GM04504 (cell line): ENCODE data around the gene MSGN1.
"Not testable (repeated sequence)": the region's sequence is repeated elsewhere in the genome, so short reads cannot be mapped to it uniquely, and the experiment has no call there.

Experiments
- DNase-seq: peaks from one replicate; pipeline ENCODE4 v3.0.0-alpha.2; 2012; ENCODE audit warnings: low read depth

MSGN1 gene

DNA sequence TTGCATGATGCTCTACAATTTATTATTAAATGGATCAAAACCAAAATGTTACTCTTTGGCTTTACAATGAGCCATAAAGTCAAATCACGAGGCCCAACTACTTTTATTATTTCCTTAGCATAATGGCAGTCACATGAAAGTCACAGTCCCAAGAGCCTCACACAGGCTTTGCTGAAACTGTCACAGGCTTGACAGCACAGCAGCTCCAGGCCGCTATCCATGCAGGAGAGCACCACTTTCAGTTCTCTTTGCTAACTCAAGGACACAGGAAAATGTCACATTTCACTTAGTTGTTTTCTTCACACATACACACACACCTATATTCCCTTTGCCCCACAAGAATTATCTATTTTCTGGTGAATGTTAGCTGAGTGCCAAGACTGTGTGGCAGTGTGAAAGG is 11.1 kb upstream of the MSGN1 start:
- no peak for DNase-seq

DNA sequence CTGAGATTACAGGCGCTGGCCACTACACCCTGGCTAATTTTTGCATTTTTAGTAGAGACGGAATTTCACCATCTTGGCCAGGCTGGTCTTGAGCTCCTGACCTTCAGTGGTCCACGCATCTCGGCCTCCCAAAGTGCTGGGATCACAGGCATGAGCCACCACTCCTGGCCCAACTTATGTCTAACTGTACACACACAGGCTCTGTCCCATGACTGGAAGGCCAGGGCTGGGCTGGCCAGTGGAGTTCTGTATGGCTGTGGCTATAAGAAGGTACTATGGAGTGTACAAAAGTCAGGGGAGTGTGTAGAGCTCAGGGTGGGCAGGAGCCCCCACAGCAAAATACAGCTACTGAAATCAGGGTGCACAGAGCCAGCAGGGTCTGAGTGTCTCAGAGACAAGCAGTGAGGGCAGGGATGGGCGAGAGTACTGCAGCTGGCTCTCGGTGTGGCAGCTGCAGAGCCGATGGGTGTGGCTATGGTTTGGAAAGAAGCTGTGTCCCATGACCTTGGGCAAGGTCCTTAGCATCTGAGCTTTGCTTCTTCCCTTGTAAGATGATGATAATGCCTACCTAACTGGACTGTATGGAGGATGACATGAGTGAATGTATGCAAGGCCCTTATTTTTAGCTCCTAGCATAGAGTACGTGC is 10.4 kb upstream of the MSGN1 start:
- DNase-seq, result no peak

GRCh38 chr2:17813010-17813741 is 3.1 kb upstream of the MSGN1 start:
- peak; percentile 15 for DNase-seq

GRCh38 chr2:17813742-17814473 is 2.4 kb upstream of the MSGN1 start:
- DNase-seq, result peak; percentile 17

- no peak for DNase-seq
These were observed 1.7 kb upstream of the MSGN1 start for GRCh38 chr2:17814601-17815000.

- DNase-seq, result no peak
These were observed 634 bp upstream of the MSGN1 start for GRCh38 chr2:17815468-17816184.

GRCh38 chr2:17818235-17818815 is 2.1 kb downstream of the MSGN1 start:
- no peak for DNase-seq

GRCh38 chr2:17821080-17821479 is 4.8 kb downstream of the MSGN1 start:
- DNase-seq, result no peak

DNA sequence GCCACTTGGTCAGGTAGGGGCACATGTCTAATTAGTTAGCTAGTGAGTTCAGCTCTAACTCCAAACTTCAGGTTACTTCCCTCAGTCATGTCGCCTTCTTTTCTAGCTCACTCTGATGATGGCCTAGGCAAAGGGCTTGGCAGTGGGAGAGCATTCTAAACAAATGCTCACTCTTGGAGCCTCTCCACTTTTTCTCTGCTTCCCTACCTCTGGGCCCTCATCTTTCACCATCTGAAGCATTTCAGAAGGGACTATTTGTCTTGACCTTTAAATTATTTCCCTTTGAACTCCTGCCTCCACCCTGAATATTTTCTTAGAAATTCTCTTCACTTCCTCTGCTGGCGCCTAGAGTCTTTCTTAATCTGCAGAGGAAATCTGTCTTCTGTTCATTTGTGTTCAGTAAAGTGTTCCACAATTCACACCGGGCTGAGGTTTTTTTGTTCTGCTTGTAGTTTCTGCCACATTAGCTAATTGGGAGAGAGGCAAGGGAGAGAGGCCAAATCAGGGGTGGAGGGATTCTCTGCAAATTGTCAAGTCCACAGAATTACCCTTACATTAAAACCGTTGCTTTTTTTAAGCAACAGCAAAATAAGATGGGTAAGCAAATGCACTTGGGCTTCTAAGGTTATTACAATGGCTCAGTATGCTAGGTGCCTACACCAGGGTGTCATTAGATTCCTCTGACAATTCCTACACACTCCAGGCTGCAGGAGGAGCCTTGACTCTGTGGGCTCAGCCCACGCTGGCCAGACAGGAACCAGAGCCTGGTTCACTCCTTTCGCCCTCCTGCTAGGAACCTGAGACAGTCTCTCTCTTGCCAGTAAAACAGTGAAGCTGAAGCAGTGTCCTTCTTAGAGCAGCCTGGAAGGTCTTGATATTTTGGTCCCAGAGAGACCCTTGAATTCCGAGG is 5.5 kb downstream of the MSGN1 start:
- no peak for DNase-seq

DNA sequence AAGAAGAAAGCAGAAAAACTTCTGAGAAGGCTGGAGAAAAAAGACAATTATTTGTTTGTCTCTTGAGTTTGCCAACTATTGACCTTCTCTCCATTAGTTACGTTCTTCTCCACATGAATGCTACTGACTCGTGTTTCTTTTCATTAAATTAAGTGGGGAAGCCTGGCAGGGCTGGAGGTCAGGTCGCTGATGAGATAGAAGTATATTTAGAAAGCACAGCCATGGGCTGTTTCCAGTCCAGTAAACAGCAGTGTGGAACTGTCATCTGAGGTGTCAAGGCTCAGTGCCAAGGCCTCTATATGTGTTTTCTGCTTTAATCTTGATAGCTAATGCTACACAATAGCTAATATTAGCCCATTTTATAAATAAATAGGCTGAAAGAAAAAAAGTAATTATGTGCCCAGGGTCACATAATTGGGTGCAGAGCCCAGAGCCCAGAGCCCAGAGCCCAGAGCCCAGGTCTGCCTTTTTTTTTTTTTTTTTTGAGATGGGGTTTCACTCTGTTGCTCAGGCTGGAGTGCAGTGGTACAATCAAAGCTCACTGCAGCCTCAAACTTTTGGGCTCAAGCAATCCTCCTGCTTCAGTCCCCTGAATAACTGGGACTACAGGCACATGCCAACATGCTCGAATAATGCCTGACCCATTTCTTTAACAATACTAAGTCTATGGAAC is 6.3 kb downstream of the MSGN1 start:
- no peak for DNase-seq

- not testable (repeated sequence) for DNase-seq
These were observed 7.4 kb downstream of the MSGN1 start for GRCh38 chr2:17823646-17824045.

- no peak for DNase-seq
These were observed 11.1 kb downstream of the MSGN1 start for GRCh38 chr2:17827316-17827715.

GRCh38 chr2:17827785-17828184 is 11.5 kb downstream of the MSGN1 start:
- DNase-seq, result no peak

DNA sequence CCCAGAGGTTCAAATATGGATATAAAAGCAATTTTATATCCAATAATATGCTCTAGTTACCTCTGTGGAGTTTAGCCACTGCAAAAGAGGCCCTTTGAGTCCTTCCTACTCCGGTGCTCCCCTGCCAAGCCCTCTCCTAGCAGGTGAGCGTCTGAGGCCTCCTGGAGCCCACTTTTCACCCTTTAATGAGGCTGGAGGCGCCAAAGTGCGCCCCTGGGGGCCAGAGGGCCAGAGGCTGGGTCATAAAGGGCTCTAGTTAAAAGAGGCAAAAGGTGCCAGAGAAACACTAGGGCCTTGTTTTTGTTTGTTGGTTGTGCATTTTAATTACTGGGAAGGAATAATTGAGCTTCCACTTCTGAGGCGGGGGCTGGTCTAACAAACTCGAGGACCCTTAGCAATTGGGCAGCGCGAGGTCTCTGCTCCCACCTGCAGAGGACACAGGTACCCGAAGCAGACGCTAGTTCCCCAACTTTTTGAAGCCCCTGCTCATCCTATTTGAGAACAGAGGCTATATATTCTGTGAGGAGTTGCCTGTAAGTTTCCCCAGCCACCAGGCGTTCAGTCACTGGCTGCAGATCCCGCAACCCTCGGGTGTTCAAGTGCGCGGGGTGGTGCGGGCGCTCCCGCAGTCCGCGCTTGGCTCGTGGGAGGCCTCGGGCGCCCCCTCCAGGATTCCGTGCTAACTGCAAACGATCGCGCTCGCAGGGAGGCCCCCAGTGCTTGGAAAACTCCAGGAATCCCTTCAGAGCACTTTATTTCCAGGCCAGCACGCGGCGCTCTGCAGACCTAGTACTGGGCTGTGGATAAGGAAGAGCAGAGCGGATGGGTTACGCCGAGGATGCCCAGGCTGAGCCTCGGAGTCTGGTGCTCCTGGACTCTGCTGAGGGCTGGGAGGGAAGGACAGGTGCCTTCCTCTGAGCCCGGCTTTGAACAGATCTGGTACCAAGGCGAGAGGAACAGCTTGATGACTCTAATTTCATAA is 14.1 kb downstream of the MSGN1 start:
- DNase-seq, result peak; percentile 25

DNA sequence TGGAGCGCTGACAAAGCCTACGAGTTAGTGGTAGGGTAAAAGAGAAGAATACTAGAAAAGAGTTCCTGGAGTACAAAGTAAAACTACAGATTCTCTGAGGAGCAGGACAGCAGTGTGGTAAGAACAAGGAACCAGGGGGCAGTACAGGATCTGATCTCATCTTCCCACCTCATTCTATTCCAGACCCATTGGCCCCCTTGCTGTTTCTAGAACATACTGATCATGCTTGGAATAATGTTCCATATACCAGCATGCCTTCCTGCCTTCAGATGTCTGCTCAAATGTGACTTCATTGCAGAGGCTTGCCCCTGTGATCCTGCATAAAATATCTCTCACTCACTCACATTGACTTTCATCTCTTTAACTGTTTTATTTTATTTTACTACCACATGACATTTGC is 19.3 kb downstream of the MSGN1 start:
- no peak for DNase-seq

- no peak for DNase-seq
These were observed 23.7 kb downstream of the MSGN1 start for GRCh38 chr2:17839959-17840358.

DNA sequence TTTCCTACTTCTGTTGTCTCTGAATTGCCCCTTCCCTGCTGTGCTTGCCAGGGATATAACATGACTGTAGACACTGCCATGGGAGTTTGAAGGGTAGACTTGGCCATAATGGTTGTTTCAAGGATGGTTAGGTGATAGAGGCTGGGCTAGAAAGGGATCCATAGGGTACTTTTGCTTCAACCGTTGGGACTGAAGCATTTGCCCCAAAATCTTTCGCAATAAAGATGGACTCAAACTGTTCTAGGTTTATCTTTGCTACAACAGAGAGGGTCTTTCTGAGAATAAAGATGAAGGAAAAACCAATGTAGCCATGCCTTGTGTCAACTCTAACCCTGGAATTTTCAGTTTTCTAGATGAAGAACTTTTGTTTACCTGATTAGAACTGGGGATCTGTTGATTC is 27.2 kb downstream of the MSGN1 start:
- DNase-seq, result no peak

DNA sequence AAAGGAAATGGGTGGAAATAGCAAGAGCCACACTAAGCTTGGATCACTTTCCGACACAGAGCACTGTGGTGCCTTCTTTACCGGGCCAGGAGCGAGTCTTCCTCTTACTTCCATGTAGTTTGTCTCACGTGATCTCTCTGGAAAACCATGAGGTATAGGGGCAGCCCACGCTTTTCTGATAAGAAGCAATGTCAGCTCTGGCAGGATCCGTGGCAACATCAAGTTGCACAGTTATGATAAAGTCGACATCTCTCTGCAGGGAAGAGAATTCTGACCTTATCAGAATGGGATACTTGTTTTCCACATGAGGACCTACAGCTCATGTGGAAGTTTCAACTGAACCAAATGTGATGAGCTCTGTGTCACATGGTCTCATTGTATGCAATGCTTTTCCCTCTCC is 29.5 kb downstream of the MSGN1 start:
- DNase-seq, result no peak

DNA sequence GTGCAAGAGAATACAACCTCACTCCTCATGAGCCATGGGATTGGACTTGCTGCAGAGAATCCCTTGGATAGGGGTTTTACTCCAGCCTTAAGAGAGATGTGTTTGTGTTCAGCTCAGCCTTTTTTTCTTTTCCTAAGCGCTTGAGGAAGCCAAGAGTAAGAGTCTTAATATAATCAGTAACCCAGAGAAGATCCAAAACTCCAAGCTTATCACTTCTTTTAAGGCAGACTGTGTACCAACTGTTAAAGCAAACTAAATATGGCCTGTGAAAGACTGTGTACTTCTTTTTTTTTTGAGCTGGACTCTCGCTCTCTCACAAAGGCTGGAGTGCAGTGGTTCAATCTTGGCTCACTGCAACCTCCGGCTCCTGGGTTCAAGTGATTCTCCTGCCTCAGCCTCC is 30.4 kb downstream of the MSGN1 start:
- no peak for DNase-seq
